Activated CD4-positive, alpha-beta T cell treated with anti-CD3 and anti-CD28 coated beads, Interleukin-2, amount 10 ng/mL, durations not matched to agents 24 days and 14 days (primary cell): ENCODE data around the gene GLOD4. TPM values are rescaled to one million over a fixed set of nuclear protein-coding genes. Genes with fewer than 3 reads are reported as not detected.
A peak's percentile ranks its signal among the peaks of the same experiment; 100 is the strongest.
"Not testable (repeated sequence)": the region's sequence is repeated elsewhere in the genome, so short reads cannot be mapped to it uniquely, and the experiment has no call there.

Experiments
- DNase-seq: peaks from one replicate; pipeline ENCODE4 v3.0.0; 2022
- H3K27ac Mint-ChIP-seq: one replicate; pipeline ENCODE4 v1.8.0; 2022; ENCODE audit warnings: mild to moderate bottlenecking, mixed read lengths
- H3K27me3 Mint-ChIP-seq: one replicate; pipeline ENCODE4 v1.8.0; 2022; ENCODE audit warnings: mixed read lengths
- H3K36me3 Mint-ChIP-seq: one replicate; pipeline ENCODE4 v1.8.0; 2022; ENCODE audit warnings: low read depth, mild to moderate bottlenecking, mixed read lengths
- H3K4me1 Mint-ChIP-seq: one replicate; pipeline ENCODE4 v1.8.0; 2021; ENCODE audit warnings: mixed read lengths
- H3K4me3 Mint-ChIP-seq: one replicate; pipeline ENCODE4 v1.8.0; 2022; ENCODE audit warnings: mild to moderate bottlenecking, moderate library complexity, mixed read lengths
- H3K9me3 Mint-ChIP-seq: one replicate; pipeline ENCODE4 v1.8.0; 2021; ENCODE audit warnings: mixed read lengths
- intact Hi-C: fragments of 100-400 bp; cut with micrococcal nuclease; formaldehyde crosslinking; loops from one replicate; pipeline ENCODE4 v1.15.1; 2023
- total RNA-seq: library from RNA; stranded (reverse); gene quantifications from 2 replicates; pipeline ENCODE4 v1.2.3, GENCODE V29; 2022

The GLOD4 gene, protein sequence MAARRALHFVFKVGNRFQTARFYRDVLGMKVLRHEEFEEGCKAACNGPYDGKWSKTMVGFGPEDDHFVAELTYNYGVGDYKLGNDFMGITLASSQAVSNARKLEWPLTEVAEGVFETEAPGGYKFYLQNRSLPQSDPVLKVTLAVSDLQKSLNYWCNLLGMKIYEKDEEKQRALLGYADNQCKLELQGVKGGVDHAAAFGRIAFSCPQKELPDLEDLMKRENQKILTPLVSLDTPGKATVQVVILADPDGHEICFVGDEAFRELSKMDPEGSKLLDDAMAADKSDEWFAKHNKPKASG
- total RNA-seq = 82.4 and 83.2 TPM in 2 replicates

GRCh38 chr17:781805-782731 lies at the start of gene GLOD4, which contains the start of gene MRM3:
GLOD4 (minus strand) TSS chr17:782280; CDS start chr17:782255, 25 bp downstream.
MRM3 (plus strand) TSS chr17:782353; CDS start chr17:782379, 26 bp downstream.
- Mint-ChIP-seq H3K4me3 (peak within 1 kb of the TSS; percentile 96), H3K36me3 (peaks cover 42% of the 10 kb centered on the region), H3K4me1 (peaks cover 26% of the 10 kb centered on the region), H3K27ac (peak within 1 kb of the TSS; percentile 92), H3K27me3 (no peaks in the 10 kb centered on the region), H3K9me3 (no peaks in the 10 kb centered on the region)
- DNase-seq = peak; percentile 100
- intact Hi-C loops = loop anchor here (1.0 to 5.0 kb wide), 4 partner anchors 30 to 215 kb away; partner anchors contain the start of genes GEMIN4, TIMM22 and TLCD3A

GRCh38 chr17:830950-831349 lies 48.9 kb upstream of the GLOD4 start:
- DNase-seq = no peak
- no peaks in the 10 kb centered on the region for H3K9me3 Mint-ChIP-seq
- H3K4me1 Mint-ChIP-seq = no peaks in the 10 kb centered on the region
- no peak overlapping the region for H3K4me3 Mint-ChIP-seq
- no peaks in the 10 kb centered on the region for H3K36me3 Mint-ChIP-seq
- no peaks in the 10 kb centered on the region for H3K27me3 Mint-ChIP-seq
- no peak overlapping the region for H3K27ac Mint-ChIP-seq
- intact Hi-C loops = no loop called here

GRCh38 chr17:830381-830780 lies 48.3 kb upstream of the GLOD4 start:
- Mint-ChIP-seq H3K9me3 (no peaks in the 10 kb centered on the region), H3K4me1 (no peaks in the 10 kb centered on the region), H3K36me3 (no peaks in the 10 kb centered on the region), H3K27me3 (no peaks in the 10 kb centered on the region), H3K27ac (no peak overlapping the region), H3K4me3 (no peak overlapping the region)
- intact Hi-C loops = no loop called here
- DNase-seq = no peak

DNA sequence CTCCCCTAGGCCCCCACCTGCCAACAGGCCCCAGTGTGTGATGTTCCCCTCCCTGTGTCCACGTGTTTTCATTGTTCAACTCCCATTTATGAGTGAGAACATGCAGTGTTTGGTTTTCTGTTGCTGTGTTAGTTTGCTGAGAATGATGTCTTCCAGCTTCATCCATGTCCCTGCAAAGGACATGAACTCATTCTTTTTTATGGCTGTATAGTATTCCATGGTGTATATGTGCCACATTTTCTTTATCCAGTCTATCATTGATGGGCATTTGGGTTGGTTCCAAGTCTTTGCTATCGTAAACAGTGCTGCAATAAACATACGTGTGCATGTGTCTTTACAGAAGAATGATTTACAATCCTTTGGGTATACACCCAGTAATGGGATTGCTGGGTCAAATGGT lies 47.5 kb upstream of the GLOD4 start:
- H3K9me3 Mint-ChIP-seq, H3K36me3 Mint-ChIP-seq, intact Hi-C loops, H3K27me3 Mint-ChIP-seq, DNase-seq, H3K4me3 Mint-ChIP-seq, H3K4me1 Mint-ChIP-seq, H3K27ac Mint-ChIP-seq: not testable (repeated sequence)

DNA sequence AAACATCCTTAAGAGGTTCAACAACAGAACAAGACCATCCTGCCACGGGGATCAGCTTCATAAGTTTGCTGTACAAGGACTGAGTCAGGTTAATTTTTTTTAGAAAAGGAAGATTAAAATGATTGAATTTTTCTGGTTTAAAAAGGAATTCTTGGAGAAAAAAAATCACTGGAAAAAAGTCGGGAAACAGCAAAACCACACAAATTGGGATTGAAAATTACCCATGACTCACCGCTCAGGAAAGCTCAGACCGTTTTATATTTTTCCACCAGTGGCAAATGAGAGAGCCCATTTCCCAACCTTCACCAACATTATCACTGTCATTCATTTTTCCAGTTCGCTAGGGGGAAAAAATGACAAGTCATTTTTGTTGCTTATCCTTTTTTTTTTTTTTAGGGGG lies 46.7 kb upstream of the GLOD4 start:
- no peak for DNase-seq
- H3K4me1 Mint-ChIP-seq = no peaks in the 10 kb centered on the region
- H3K27me3 Mint-ChIP-seq = no peaks in the 10 kb centered on the region
- H3K27ac Mint-ChIP-seq = no peak overlapping the region
- H3K36me3 Mint-ChIP-seq = no peaks in the 10 kb centered on the region
- intact Hi-C loops = no loop called here
- no peak overlapping the region for H3K4me3 Mint-ChIP-seq
- no peaks in the 10 kb centered on the region for H3K9me3 Mint-ChIP-seq

DNA sequence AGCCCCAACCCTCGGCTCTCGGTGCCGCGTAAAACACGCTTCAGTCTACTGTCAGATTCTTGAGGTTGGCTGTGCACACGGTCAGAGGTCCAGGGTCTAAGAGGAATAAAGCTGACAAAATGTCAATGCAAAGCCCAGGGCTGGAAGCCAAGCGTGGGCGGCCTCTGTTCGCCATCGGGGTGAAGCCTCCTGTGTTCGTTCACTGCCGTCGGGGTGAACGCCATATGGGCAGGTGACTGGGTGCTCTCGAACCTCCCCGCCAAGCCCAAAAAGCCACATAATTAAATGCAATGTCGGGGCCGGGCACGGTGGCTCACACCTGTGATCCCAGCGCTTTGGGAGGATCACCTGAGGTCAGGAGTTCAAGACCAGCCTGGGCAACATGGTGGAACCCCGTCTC lies 44.7 kb upstream of the GLOD4 start:
- H3K4me1 Mint-ChIP-seq = no peaks in the 10 kb centered on the region
- H3K27ac Mint-ChIP-seq = no peak overlapping the region
- H3K27me3 Mint-ChIP-seq = no peaks in the 10 kb centered on the region
- H3K36me3 Mint-ChIP-seq = no peaks in the 10 kb centered on the region
- no peak for DNase-seq
- H3K4me3 Mint-ChIP-seq = no peak overlapping the region
- intact Hi-C loops = no loop called here
- no peaks in the 10 kb centered on the region for H3K9me3 Mint-ChIP-seq

DNA sequence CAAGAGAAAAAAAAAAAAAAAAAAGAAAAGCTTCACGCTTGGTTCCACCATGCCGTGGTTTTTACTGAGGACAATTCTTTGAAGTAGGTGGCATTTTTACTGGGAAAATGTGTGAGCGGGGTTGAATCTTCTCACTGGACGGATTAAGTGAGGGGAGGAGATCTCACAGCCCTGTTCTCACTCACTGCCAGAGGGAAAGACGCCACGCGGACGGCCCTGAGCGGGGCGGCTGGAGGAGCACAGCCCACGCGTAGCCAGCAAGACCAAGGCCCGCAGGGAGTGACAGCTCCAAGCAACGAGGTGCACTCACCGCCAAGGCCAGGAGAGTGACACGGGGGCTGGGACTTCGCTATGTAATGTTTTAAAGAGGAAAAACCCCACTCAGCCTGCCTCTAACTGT lies 43.1 kb upstream of the GLOD4 start:
- Mint-ChIP-seq H3K27ac (no peak overlapping the region), H3K4me3 (no peak overlapping the region), H3K4me1 (no peaks in the 10 kb centered on the region), H3K27me3 (no peaks in the 10 kb centered on the region), H3K36me3 (no peaks in the 10 kb centered on the region), H3K9me3 (no peaks in the 10 kb centered on the region)
- intact Hi-C loops = no loop called here
- no peak for DNase-seq

DNA sequence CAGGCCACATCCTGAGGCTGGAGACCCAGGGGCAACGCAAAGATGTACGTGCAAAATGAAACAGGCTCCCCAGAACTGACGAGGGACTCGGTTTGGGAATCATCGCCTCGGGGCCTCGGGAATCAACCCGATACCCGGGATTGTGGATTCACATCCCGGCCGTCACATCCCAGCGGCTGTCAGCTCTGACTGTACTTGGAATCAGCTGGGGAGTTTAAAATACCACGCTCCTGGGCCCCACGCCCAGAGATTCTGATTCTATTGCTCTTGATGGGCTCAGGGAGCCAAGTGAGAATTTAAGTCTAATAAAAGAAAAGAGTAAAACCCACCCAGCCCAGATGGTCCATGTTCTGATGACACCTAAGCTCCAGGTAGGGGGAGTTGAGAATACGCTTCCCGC lies 42.3 kb upstream of the GLOD4 start:
- intact Hi-C loops = no loop called here
- Mint-ChIP-seq H3K27ac (no peak overlapping the region), H3K4me3 (no peak overlapping the region), H3K9me3 (no peaks in the 10 kb centered on the region), H3K4me1 (no peaks in the 10 kb centered on the region), H3K36me3 (no peaks in the 10 kb centered on the region), H3K27me3 (no peaks in the 10 kb centered on the region)
- no peak for DNase-seq

DNA sequence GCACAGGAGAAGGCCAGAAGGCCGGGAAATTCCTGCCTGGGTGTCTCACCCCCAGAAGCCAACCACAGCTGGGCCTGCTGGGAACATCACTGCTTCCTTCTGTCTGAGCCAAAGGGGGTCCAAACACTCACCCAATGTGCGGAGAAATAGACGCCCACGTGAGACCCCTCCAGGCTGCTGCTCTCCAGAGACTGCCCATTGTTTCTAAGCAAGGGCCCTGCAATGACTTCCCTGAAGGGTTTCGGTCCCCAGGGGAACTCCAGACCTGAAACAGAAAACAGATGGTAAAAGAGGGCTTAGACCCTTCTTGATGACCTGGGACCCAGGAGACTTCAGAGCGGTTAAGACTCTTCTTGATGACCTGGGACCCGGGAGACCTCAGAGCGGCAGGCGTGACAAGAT lies 41.4 kb upstream of the GLOD4 start:
- H3K4me1 Mint-ChIP-seq = no peaks in the 10 kb centered on the region
- H3K9me3 Mint-ChIP-seq = no peaks in the 10 kb centered on the region
- H3K4me3 Mint-ChIP-seq = no peak overlapping the region
- DNase-seq = no peak
- no peak overlapping the region for H3K27ac Mint-ChIP-seq
- H3K36me3 Mint-ChIP-seq = no peaks in the 10 kb centered on the region
- intact Hi-C loops = no loop called here
- H3K27me3 Mint-ChIP-seq = no peaks in the 10 kb centered on the region

GRCh38 chr17:819251-819650 lies 37.2 kb upstream of the GLOD4 start:
- Mint-ChIP-seq H3K9me3 (no peaks in the 10 kb centered on the region), H3K27me3 (no peaks in the 10 kb centered on the region), H3K4me1 (no peaks in the 10 kb centered on the region), H3K27ac (no peak overlapping the region), H3K36me3 (no peaks in the 10 kb centered on the region), H3K4me3 (no peak overlapping the region)
- no peak for DNase-seq
- intact Hi-C loops = no loop called here

DNA sequence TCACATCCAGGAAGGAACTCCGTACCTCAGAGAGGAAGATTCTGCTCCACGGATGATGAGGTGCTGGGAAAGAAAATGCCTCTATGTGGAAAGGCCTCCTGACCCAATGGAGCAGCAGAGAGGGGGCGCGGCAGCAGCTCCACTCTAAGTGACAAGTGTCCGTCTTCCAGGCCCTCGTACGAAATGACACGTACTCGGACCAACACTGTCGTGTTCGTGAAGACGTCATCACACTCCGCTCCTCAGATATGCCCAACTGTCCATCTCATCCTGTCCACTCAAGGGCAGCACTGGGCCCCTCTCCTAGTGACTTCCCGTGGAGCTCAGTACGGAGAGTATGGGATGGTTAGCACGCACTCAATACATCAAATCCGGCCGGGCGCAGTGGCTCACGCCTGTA lies 32.3 kb upstream of the GLOD4 start:
- Mint-ChIP-seq H3K27me3 (no peaks in the 10 kb centered on the region), H3K27ac (no peak overlapping the region), H3K4me1 (no peaks in the 10 kb centered on the region), H3K9me3 (no peaks in the 10 kb centered on the region), H3K4me3 (no peak overlapping the region), H3K36me3 (no peaks in the 10 kb centered on the region)
- no peak for DNase-seq
- intact Hi-C loops = no loop called here

- intact Hi-C loops = no loop called here
- H3K4me3 Mint-ChIP-seq = no peak overlapping the region
Measured at GRCh38 chr17:812638-813204, 30.6 kb upstream of the GLOD4 start.

DNA sequence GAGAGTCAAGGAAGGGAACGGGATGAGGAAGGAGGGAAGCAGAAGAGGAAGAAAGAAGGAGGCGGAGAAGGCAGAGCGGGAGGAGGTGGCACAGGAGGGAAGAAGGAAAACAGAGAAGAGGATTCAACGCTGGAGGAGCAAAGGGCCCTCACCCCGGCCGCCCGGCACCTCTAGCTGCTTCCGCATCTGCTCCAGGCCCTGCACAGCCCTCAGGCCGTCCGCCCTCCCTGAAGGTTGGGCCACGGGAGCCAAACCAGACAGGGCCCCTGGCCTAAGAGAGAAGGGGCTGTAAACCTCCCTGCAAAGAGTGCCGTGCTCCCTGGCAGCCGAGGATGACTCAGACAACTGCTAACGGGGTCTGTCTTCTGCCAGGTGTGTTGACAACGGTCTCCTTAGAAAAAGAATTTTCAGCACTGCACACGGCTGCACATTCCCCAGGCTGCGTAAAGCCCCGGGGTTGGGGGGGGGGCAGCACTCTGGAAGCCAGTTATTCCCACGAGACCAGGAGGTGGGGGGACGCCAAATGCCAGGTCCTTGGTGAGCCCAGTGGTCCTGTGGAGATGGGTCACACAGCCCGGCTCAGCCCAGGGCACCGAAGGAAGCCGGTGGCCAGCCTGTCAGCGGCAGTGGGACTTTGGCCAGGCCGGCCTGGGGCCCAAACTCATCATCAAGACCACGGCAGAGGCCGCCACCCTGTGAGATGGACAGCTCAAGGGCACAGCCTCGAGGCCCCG lies 29.1 kb upstream of the GLOD4 start:
- DNase-seq = no peak
- no peak overlapping the region for H3K27ac Mint-ChIP-seq
- no peak overlapping the region for H3K4me3 Mint-ChIP-seq
- H3K27me3 Mint-ChIP-seq = no peaks in the 10 kb centered on the region
- no peaks in the 10 kb centered on the region for H3K4me1 Mint-ChIP-seq
- intact Hi-C loops = no loop called here
- H3K9me3 Mint-ChIP-seq = no peaks in the 10 kb centered on the region
- H3K36me3 Mint-ChIP-seq = no peaks in the 10 kb centered on the region

More at GRCh38 chr17:812638-813204, 30.6 kb upstream of the GLOD4 start:
- no peak overlapping the region for H3K27ac Mint-ChIP-seq
- no peak for DNase-seq
- no peaks in the 10 kb centered on the region for H3K4me1 Mint-ChIP-seq
- no peaks in the 10 kb centered on the region for H3K27me3 Mint-ChIP-seq
- H3K36me3 Mint-ChIP-seq = no peaks in the 10 kb centered on the region
- no peaks in the 10 kb centered on the region for H3K9me3 Mint-ChIP-seq
